Vagina (tissue), 2 donors: Measurements from ENCODE around the gene RPE.

Experiments
- POLR2A ChIP-seq, 2 donors: fragments of 450-650 bp; IDR thresholded peaks; one replicate each; pipeline ENCODE4 v1.6.1; 2017; ENCODE audit warnings: antibody characterized with exemption in 2 of 2, mild to moderate bottlenecking in 2 of 2, moderate library complexity in 2 of 2
- POLR2AphosphoS5 ChIP-seq, 2 donors: sonication (generic); formaldehyde crosslinking; IDR thresholded peaks; one replicate each; pipeline ENCODE4 v1.9.0; 2017; ENCODE audit warnings: antibody characterized with exemption in 2 of 2, mild to moderate bottlenecking in 2 of 2, low read depth in 1 of 2; ENCODE audit not compliant: insufficient read depth in 1 of 2
- TF ChIP-seq, protein P1 (sequence below), 3 experiments: fragments of 450-650 bp in 2 of 3; fragments of 200-600 bp in 1 of 3; sonication (generic) in 1 of 3; IDR thresholded peaks; one replicate each; pipeline ENCODE4 v1.5.1; 2017 to 2019; ENCODE audit warnings: antibody characterized with exemption in 3 of 3, mild to moderate bottlenecking in 2 of 3, moderate library complexity in 2 of 3

DNA sequence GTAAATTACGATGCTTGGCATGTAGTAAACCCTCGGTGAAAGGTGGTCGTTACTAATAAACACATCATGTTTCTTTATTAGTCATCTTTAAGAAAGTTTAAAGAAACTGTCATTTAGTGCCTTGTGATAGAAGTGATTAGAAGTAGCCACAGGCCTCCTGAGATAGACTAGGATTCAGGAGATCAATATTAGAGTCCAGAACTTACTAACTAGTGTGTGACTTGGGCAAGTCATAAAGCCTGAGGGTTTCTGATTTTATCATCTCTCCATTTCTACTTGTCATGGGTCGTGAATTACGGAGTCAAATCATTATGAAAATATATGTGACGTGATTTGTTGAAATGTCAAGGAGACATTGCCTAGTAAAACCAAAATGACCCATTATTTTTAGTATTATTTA lies 6.7 kb downstream of the RPE start:
- TF ChIP-seq POLR2AphosphoS5 (IDR thresholded peaks at IDR 0.05; ENCODE audit: insufficient read depth in 1 of 2, low read depth in 1 of 2) (no peak), POLR2A (IDR thresholded peaks at IDR 0.05) (no peak)
- TF ChIP-seq, protein P1, sequence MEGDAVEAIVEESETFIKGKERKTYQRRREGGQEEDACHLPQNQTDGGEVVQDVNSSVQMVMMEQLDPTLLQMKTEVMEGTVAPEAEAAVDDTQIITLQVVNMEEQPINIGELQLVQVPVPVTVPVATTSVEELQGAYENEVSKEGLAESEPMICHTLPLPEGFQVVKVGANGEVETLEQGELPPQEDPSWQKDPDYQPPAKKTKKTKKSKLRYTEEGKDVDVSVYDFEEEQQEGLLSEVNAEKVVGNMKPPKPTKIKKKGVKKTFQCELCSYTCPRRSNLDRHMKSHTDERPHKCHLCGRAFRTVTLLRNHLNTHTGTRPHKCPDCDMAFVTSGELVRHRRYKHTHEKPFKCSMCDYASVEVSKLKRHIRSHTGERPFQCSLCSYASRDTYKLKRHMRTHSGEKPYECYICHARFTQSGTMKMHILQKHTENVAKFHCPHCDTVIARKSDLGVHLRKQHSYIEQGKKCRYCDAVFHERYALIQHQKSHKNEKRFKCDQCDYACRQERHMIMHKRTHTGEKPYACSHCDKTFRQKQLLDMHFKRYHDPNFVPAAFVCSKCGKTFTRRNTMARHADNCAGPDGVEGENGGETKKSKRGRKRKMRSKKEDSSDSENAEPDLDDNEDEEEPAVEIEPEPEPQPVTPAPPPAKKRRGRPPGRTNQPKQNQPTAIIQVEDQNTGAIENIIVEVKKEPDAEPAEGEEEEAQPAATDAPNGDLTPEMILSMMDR (IDR thresholded peaks at IDR 0.05), result no peak
